Esophagus muscularis mucosa (tissue), 4 donors: Measurements from ENCODE around the gene DCLRE1B. TPM values are rescaled to one million over a fixed set of nuclear protein-coding genes. Genes with fewer than 3 reads are reported as not detected.

ENCODE experiments used
- DNase-seq: peaks from one replicate; pipeline ENCODE4 v3.0.0-alpha.2; 2017; ENCODE audit errors: extremely low spot score
- H3K27ac ChIP-seq, 4 donors: fragments of 200-600 bp; sonication (generic); replicated peaks in 1 of 4; 1 replicate in 3 of 4; 2 replicates in 1 of 4; pipeline ENCODE4 v1.5.1; 2016 to 2019; ENCODE audit warnings: mild to moderate bottlenecking in 1 of 4
- H3K27me3 ChIP-seq, 4 donors: fragments of 200-600 bp; sonication (generic); one replicate each; pipeline versions ENCODE4 v1.5.1 to v1.6.0; 2016 to 2019
- H3K36me3 ChIP-seq, 4 donors: fragments of 200-600 bp; sonication (generic); one replicate each; pipeline ENCODE4 v1.5.1; 2016 to 2019
- H3K4me1 ChIP-seq, 4 donors: fragments of 200-600 bp; sonication (generic); one replicate each; pipeline ENCODE4 v1.5.1; 2016 to 2019
- H3K4me3 ChIP-seq, 4 donors: fragments of 200-600 bp; sonication (generic); 1 replicate in 2 of 4; 2 replicates in 2 of 4; pipeline ENCODE4 v1.5.1; 2016 to 2019; ENCODE audit warnings: mild to moderate bottlenecking in 4 of 4, moderate library complexity in 1 of 4
- H3K9me3 ChIP-seq, 4 donors: fragments of 200-600 bp; sonication (generic); 1 replicate in 3 of 4; 2 replicates in 1 of 4; pipeline ENCODE4 v1.5.1; 2016 to 2019
- EP300 ChIP-seq: sonication (generic); formaldehyde crosslinking; IDR thresholded peaks from one replicate; pipeline ENCODE4 v1.6.1; 2017; ENCODE audit warnings: antibody characterized with exemption
- POLR2A ChIP-seq: fragments of 450-650 bp; IDR thresholded peaks from one replicate; pipeline ENCODE4 v1.6.1; 2017; ENCODE audit warnings: antibody characterized with exemption, moderate library complexity, mild to moderate bottlenecking, low read depth
- POLR2AphosphoS5 ChIP-seq, 2 donors: sonication (generic); formaldehyde crosslinking; IDR thresholded peaks; one replicate each; pipeline ENCODE4 v1.6.1; 2017; ENCODE audit warnings: antibody characterized with exemption in 2 of 2
- WGBS: methylation state at CpG from one replicate; pipeline ENCODE4 v1.1.5; 2018; 5-methylcytosine and 5-hydroxymethylcytosine counted together
- intact Hi-C: fragments of 100-400 bp; cut with DNase I; formaldehyde crosslinking; loops from one replicate; pipeline ENCODE4 v1.15.1; 2023
- total RNA-seq, 4 donors: library from RNA; depleted of rRNA; stranded (reverse); fragments of >200 nt; gene quantifications; one replicate each; pipeline versions ENCODE4 v1.1.0 to v1.2.1, GENCODE V29; 2016
- TF ChIP-seq, protein P1 (sequence below), 3 experiments: fragments of 200-600 bp in 2 of 3; fragments of 450-650 bp in 1 of 3; sonication (generic) in 2 of 3; IDR thresholded peaks; one replicate each; pipeline ENCODE4 v1.5.1; 2017 to 2019; ENCODE audit warnings: antibody characterized with exemption in 3 of 3, mild to moderate bottlenecking in 2 of 3, moderate library complexity in 1 of 3

Gene DCLRE1B
- total RNA-seq, 4 donors from 2014 or later: 4.2 to 8.8 (median 5.5) TPM

DNA sequence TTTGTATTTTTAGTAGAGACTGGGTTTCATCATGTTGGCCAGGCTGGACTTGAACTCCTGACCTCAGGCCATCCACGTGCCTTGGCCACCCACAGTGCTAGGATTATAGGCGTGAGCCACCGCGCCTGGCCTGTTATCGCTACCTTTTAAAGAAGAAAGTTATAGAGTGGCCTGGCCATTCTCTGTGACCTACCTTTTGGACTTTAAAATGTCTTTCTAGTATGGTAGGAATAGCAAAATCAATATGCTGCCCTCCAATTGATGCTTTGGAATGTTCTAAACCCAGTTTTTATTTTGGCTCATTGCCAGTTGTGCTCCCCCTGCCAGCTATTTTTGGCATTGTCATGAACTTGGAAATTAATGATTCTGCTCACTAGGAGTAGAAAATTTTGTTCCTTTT lies 43.9 kb downstream of the DCLRE1B start:
- WGBS: 61% methylated on average over 5 of the region's 5 CpGs
- TF ChIP-seq POLR2AphosphoS5 (IDR thresholded peaks at IDR 0.05) (peak in 1 of 2 donors; percentile 47), EP300 (no peak), POLR2A (no peak)
- TF ChIP-seq, protein P1, sequence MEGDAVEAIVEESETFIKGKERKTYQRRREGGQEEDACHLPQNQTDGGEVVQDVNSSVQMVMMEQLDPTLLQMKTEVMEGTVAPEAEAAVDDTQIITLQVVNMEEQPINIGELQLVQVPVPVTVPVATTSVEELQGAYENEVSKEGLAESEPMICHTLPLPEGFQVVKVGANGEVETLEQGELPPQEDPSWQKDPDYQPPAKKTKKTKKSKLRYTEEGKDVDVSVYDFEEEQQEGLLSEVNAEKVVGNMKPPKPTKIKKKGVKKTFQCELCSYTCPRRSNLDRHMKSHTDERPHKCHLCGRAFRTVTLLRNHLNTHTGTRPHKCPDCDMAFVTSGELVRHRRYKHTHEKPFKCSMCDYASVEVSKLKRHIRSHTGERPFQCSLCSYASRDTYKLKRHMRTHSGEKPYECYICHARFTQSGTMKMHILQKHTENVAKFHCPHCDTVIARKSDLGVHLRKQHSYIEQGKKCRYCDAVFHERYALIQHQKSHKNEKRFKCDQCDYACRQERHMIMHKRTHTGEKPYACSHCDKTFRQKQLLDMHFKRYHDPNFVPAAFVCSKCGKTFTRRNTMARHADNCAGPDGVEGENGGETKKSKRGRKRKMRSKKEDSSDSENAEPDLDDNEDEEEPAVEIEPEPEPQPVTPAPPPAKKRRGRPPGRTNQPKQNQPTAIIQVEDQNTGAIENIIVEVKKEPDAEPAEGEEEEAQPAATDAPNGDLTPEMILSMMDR (IDR thresholded peaks at IDR 0.05): peak in 1 of 3 experiments; percentile 33
- intact Hi-C loops: loop anchor here (5.0 to 10.0 kb wide), 2 partner anchors 47 to 114 kb away; partner anchors contain the start of gene AP4B1
- Histone ChIP-seq H3K27ac (peak overlapping the region; percentile 35 to 59 (median 58)), H3K4me1 (peaks cover 27 to 73% (median 67%) of the 10 kb centered on the region in 4 donors), H3K9me3 (no peaks in the 10 kb centered on the region), H3K27me3 (no peaks in the 10 kb centered on the region), H3K4me3 (no peak overlapping the region), H3K36me3 (peaks cover 0 to 19% (median 6%) of the 10 kb centered on the region in 4 donors)
- no peak for DNase-seq

DNA sequence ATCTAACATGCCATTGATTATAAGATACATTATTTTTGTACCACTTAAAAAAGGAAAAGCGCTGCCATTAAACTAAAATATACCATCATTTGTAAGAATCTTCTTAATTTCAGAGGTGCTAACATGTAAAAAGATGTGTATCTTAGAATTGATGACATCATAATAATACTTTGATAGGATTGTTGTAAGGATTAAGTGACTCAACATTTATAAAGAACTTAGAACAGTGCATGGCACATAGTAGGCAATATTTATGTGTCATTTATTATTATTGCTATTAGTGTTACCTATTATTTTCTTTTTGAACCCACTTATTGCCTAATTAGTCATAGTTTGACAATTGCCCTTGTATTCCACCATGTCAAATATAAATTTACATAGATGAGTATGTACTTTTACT lies 45.8 kb downstream of the DCLRE1B start:
- no peak overlapping the region for H3K27ac ChIP-seq
- no peak overlapping the region for H3K4me3 ChIP-seq
- no peaks in the 10 kb centered on the region for H3K9me3 ChIP-seq
- TF ChIP-seq EP300: no peak
- TF ChIP-seq, protein P1 (IDR thresholded peaks at IDR 0.05): no peak
- TF ChIP-seq POLR2AphosphoS5 (IDR thresholded peaks at IDR 0.05): no peak
- TF ChIP-seq POLR2A: no peak
- H3K27me3 ChIP-seq: no peaks in the 10 kb centered on the region
- H3K4me1 ChIP-seq: peaks cover 27 to 66% (median 64%) of the 10 kb centered on the region in 4 donors
- peaks cover 0 to 28% (median 16%) of the 10 kb centered on the region in 4 donors for H3K36me3 ChIP-seq
- intact Hi-C loops: no loop called here
- DNase-seq: no peak
- 95% methylated on average over 1 of the region's 1 CpG for whole genome bisulfite sequencing

DNA sequence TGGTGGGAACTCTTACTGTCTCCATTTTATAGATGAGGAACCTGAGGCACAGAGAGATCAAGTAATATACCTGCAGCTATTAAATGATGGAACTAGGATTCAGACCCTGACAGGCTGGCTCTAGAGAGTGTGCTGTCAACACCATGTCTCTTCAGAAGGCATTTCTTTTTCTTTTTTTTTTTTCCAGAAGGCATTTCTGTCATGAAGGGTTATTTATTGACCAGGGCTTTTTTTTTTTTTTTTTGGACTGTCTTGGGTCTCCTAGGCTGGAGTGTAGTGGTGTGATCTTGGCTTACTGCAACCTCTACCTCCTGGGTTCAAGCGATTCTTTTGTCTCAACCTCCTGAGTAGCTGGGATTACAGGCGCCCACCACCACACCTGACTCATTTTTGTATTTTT lies 46.6 kb downstream of the DCLRE1B start:
- WGBS: 93% methylated on average over 2 of the region's 2 CpGs
- no peak for DNase-seq
- peaks cover 24 to 58% (median 56%) of the 10 kb centered on the region in 4 donors for H3K4me1 ChIP-seq

DNA sequence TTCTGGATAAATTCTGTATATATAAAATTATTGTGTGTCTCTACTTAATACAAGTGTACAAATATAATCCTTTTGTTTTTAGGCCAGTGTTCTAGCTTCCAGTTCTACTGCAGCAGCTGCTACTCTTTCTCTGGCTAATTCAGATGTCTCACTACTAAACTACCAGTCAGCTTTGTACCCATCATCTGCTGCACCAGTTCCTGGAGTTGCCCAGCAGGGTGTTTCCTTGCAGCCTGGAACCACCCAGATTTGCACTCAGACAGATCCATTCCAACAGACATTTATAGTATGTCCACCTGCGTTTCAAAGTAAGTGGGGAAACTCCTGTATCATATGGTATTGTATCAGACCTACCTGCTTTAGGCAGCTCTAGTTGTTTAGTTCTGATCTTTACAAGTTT lies 52.9 kb downstream of the DCLRE1B start:
- Histone ChIP-seq H3K27me3 (no peaks in the 10 kb centered on the region), H3K4me1 (peaks cover 0 to 8% (median 0%) of the 10 kb centered on the region in 4 donors), H3K36me3 (peaks cover 39 to 87% (median 69%) of the 10 kb centered on the region in 4 donors), H3K27ac (no peak overlapping the region), H3K9me3 (no peaks in the 10 kb centered on the region), H3K4me3 (no peak overlapping the region)
- no peak for DNase-seq
- no peak for TF ChIP-seq POLR2A
- TF ChIP-seq, protein P1 (IDR thresholded peaks at IDR 0.05): no peak
- no peak for TF ChIP-seq POLR2AphosphoS5 (IDR thresholded peaks at IDR 0.05)
- TF ChIP-seq EP300: no peak
- intact Hi-C loops: no loop called here
- 86% methylated on average over 1 of the region's 1 CpG for WGBS

More for the DNA sequence above, 46.6 kb downstream of the DCLRE1B start:
- Histone ChIP-seq H3K4me3 (no peak overlapping the region), H3K9me3 (no peaks in the 10 kb centered on the region), H3K36me3 (peaks cover 7 to 36% (median 24%) of the 10 kb centered on the region in 4 donors), H3K27ac (no peak overlapping the region), H3K27me3 (no peaks in the 10 kb centered on the region)
- intact Hi-C loops: no loop called here
- TF ChIP-seq POLR2A: no peak
- TF ChIP-seq POLR2AphosphoS5 (IDR thresholded peaks at IDR 0.05): no peak
- no peak for TF ChIP-seq EP300
- TF ChIP-seq, protein P1 (IDR thresholded peaks at IDR 0.05): no peak

DNA sequence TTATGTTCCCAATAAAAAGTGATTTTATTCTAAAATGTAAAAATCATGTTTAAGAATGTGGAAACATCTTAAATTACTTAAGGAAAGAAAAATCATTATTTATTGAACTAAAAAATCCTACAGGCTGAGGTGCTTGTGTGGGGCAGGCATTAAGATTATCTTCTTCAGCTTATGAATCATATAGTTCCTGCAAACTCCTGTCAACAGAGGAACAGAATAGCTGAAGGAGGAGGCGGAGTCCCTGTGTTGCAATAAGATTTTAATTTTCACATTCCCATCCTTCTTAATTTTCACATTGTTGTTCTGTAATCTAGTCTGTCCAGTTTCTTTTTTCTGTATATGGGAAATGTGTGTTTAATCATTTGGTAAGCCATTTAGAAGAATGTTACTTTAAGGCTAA lies 53.6 kb downstream of the DCLRE1B start:
- Histone ChIP-seq H3K4me3 (no peak overlapping the region), H3K27ac (no peak overlapping the region), H3K27me3 (no peaks in the 10 kb centered on the region), H3K9me3 (no peaks in the 10 kb centered on the region), H3K4me1 (peaks cover 0 to 3% (median under 1%) of the 10 kb centered on the region in 4 donors), H3K36me3 (peaks cover 44 to 88% (median 74%) of the 10 kb centered on the region in 4 donors)
- TF ChIP-seq, protein P1 (IDR thresholded peaks at IDR 0.05): no peak
- TF ChIP-seq POLR2AphosphoS5 (IDR thresholded peaks at IDR 0.05) (no peak), POLR2A (no peak), EP300 (no peak)
- no peak for DNase-seq
- intact Hi-C loops: no loop called here
- 88% methylated on average over 1 of the region's 1 CpG for WGBS
